K562 (cell line): ENCODE results near the gene SLC35G3. TPM values are rescaled to one million over a fixed set of nuclear protein-coding genes. Genes with fewer than 3 reads are reported as not detected.

Experiments
- ATAC-seq: fragments of 200-7000 bp; cut with Tn5 transposase; 3 replicates; pipeline ENCODE4 v1.9.1; 2020; ENCODE audit warnings: moderate library complexity
- BruUV-seq: library from RNA; stranded (reverse); fragments of 400-500 nt; replicated peaks from 2 replicates; lab custom pipeline; 2021; lab: Mats Ljungman, UMichigan
- CTCF ChIA-PET: fragments of 300-600 bp; formaldehyde crosslinking; extraction: SDS; loops from one replicate; lab custom pipeline; 2021; ENCODE audit warnings: low intra/inter-chr PET ratio; lab: Yijun Ruan, JAX
- POLR2A ChIA-PET: fragments of 300-600, 350-650 bp; sonication (Branson Sonifier 250); formaldehyde crosslinking; extraction: SDS; loops from one replicate; lab custom pipeline; 2021; ENCODE audit warnings: antibody characterized with exemption, inconsistent platforms; lab: Yijun Ruan, JAX
- DNase-seq, 4 experiments: peaks; one replicate each; pipeline versions ENCODE4 v3.0.0 to v3.0.0-alpha.2; 2011 to 2018; ENCODE audit warnings: low spot score in 3 of 4, mixed read lengths in 3 of 4; ENCODE audit errors: extremely low read depth in 1 of 4
- FAIRE-seq: peaks from 2 replicates; lab custom pipeline; 2011; peaks lifted over from hg19 to GRCh38; lab: Jason Lieb, UNC
- H2AFZ ChIP-seq: 2 replicates; pipeline ENCODE4 v1.6.0; 2011; ENCODE audit warnings: low read depth, low read length, control low read depth, inconsistent platforms
- H3K27ac ChIP-seq: fragments of 200-600 bp; 3 replicates; pipeline ENCODE4 v1.8.0; 2011; ENCODE audit warnings: low read depth, mild to moderate bottlenecking, control low read depth, inconsistent platforms, low read length, moderate library complexity, mixed read lengths; ENCODE audit errors: extremely low read depth
- H3K27me3 ChIP-seq, 2 experiments: fragments of 300-600 bp in 1 of 2; 2 replicates in 1 of 2; 3 replicates in 1 of 2; pipeline versions ENCODE4 v1.6.0 to v1.8.0; 2011; ENCODE audit warnings: inconsistent platforms in 2 of 2, low read length in 2 of 2, mild to moderate bottlenecking in 1 of 2, mixed read lengths in 1 of 2, moderate library complexity in 1 of 2; ENCODE audit not compliant: control insufficient read depth in 2 of 2, insufficient read depth in 2 of 2
- H3K36me3 ChIP-seq: fragments of 300-600 bp; 3 replicates; pipeline ENCODE4 v1.8.0; 2011; ENCODE audit warnings: mild to moderate bottlenecking, low read length, inconsistent platforms; ENCODE audit not compliant: control insufficient read depth, insufficient read depth
- H3K4me1 ChIP-seq, 2 experiments: fragments of 200-600 bp in 1 of 2; replicated peaks in 1 of 2; 2 replicates in 1 of 2; 3 replicates in 1 of 2; pipeline versions ENCODE4 v1.5.1 to v1.8.0; 2011; ENCODE audit warnings: inconsistent platforms in 2 of 2, low read length in 2 of 2, mild to moderate bottlenecking in 1 of 2, mixed read lengths in 1 of 2, moderate library complexity in 1 of 2; ENCODE audit not compliant: control insufficient read depth in 2 of 2, insufficient read depth in 2 of 2
- H3K4me2 ChIP-seq: 2 replicates; pipeline ENCODE4 v1.6.1; 2011; ENCODE audit warnings: low read length, control low read depth, inconsistent platforms, mixed read lengths; ENCODE audit not compliant: insufficient read depth
- H3K4me3 ChIP-seq: fragments of 200-600 bp; sonication (generic), shearing (Covaris generic); 2 replicates; pipeline ENCODE4 v1.5.1; 2016; ENCODE audit warnings: control low read depth, inconsistent platforms
- H3K79me2 ChIP-seq: fragments of 200-600 bp; 3 replicates; pipeline ENCODE4 v1.8.0; 2011; ENCODE audit warnings: low read length, inconsistent platforms; ENCODE audit not compliant: control insufficient read depth, insufficient read depth
- H3K9ac ChIP-seq, 2 experiments: 2 replicates each; pipeline versions ENCODE4 v1.6.0 to v1.6.1; 2011; ENCODE audit warnings: low read depth in 2 of 2, low read length in 2 of 2, control low read depth in 1 of 2, inconsistent platforms in 1 of 2, mild to moderate bottlenecking in 1 of 2, mixed read lengths in 1 of 2; ENCODE audit not compliant: insufficient read depth in 1 of 2
- H3K9me1 ChIP-seq: one replicate; pipeline ENCODE4 v1.6.0; 2011; ENCODE audit warnings: inconsistent platforms, mild to moderate bottlenecking, low read length, moderate library complexity; ENCODE audit not compliant: control insufficient read depth, insufficient read depth
- H3K9me3 ChIP-seq: replicated peaks from 2 replicates; pipeline ENCODE4 v1.5.1; 2011; ENCODE audit warnings: low read depth, low read length, inconsistent platforms; ENCODE audit not compliant: control insufficient read depth, insufficient read depth
- H4K20me1 ChIP-seq: replicated peaks from 2 replicates; pipeline ENCODE4 v1.6.1; 2011; ENCODE audit warnings: low read length, inconsistent platforms, mixed read lengths; ENCODE audit not compliant: control insufficient read depth, insufficient read depth
- GTF2F1 ChIP-seq: IDR thresholded peaks from 2 replicates; pipeline ENCODE4 v1.6.1; 2011; ENCODE audit warnings: low read depth, low read length, improper control_type of control experiment
- HDAC2 ChIP-seq: fragments of 450-650 bp; IDR thresholded peaks from 2 replicates; pipeline ENCODE4 v1.6.1; 2016; ENCODE audit warnings: mild to moderate bottlenecking
- IFI16 ChIP-seq: fragments of 250-450 bp; sonication (Bioruptor Pico); IDR thresholded peaks from 2 replicates; pipeline ENCODE4 v2.1.2; 2022; ENCODE audit warnings: mild to moderate bottlenecking, inconsistent platforms
- THRA ChIP-seq: fragments of 450-650 bp; IDR thresholded peaks from 2 replicates; pipeline ENCODE4 v1.6.1; 2017; ENCODE audit warnings: mild to moderate bottlenecking, moderate library complexity
- ZBTB8A ChIP-seq: fragments of 450-650 bp; IDR thresholded peaks from 2 replicates; pipeline ENCODE4 v1.6.1; 2018; ENCODE audit warnings: mild to moderate bottlenecking, moderate library complexity; ENCODE audit not compliant: partially characterized antibody
- ZFP91 ChIP-seq: sonication (generic); formaldehyde crosslinking; IDR thresholded peaks from 2 replicates; pipeline ENCODE4 v1.8.0; 2022; ENCODE audit warnings: mild to moderate bottlenecking, missing genetic modification reagents
- ZNF239 ChIP-seq: fragments of 250-450 bp; sonication (Bioruptor Pico); IDR thresholded peaks from 2 replicates; pipeline ENCODE4 v1.4.0; 2020; ENCODE audit warnings: mild to moderate bottlenecking
- ZNF780A ChIP-seq: fragments of 250-450 bp; sonication (Bioruptor Pico); IDR thresholded peaks from 2 replicates; pipeline ENCODE4 v1.5.0; 2021; ENCODE audit warnings: mild to moderate bottlenecking
- WGBS: fragments of 100-300 bp; shearing (Covaris generic); methylation state at CpG from one replicate; pipeline ENCODE4 v1.1.6; 2016; ENCODE audit warnings: low coverage, mixed read lengths; ENCODE audit not compliant: insufficient coverage; ENCODE audit errors: missing lambda C conversion rate; 5-methylcytosine and 5-hydroxymethylcytosine counted together
- in situ Hi-C: fragments of 300-500 bp; cut with MboI; formaldehyde crosslinking; loops from 4 replicates; pipeline ENCODE4 v1.15.0; 2018; ENCODE audit warnings: inconsistent platforms, mixed read lengths
- intact Hi-C: fragments of 100-400 bp; cut with micrococcal nuclease; formaldehyde crosslinking; loops from 2 replicates; pipeline ENCODE4 v1.14.2; 2022
- polyA plus RNA-seq, 8 experiments: library from polyadenylated mRNA; depleted of rRNA in 4 of 8; stranded (reverse) in 5 of 8; unstranded in 3 of 8; fragments of >200 nt; fragmentation: Nextera tagmentation in 2 of 8; fragmentation: Illumina TruSeq in 1 of 8; extraction: Ambion mirVana in 2 of 8; extraction: Trizol in 1 of 8; gene quantifications; 2 replicates each; pipeline versions ENCODE4 v1.2.1 to v1.2.3, GENCODE V29; 2011 to 2014; ENCODE audit warnings: inconsistent platforms in 1 of 8, missing spikeins in 1 of 8
- total RNA-seq, 7 experiments: library from RNA; depleted of rRNA in 6 of 7; stranded (reverse); fragments of >200 nt in 6 of 7; fragmentation: Illumina TruSeq in 2 of 7; extraction: Trizol in 2 of 7; gene quantifications; 2 replicates each; pipeline versions ENCODE4 v1.2.1 to v1.2.3, GENCODE V29; 2011 to 2021; ENCODE audit warnings: low replicate concordance in 1 of 7

Gene SLC35G3
- total and polyA plus RNA-seq, 9 of the 15 experiments (the other 6 are each of a cell fraction or from before 2014, with no cell fraction given): not detected

- H4K20me1 ChIP-seq: no peaks in the 10 kb centered on the region
- FAIRE-seq (no peak), ATAC-seq (no peak), DNase-seq (no peak)
- no peaks in the 10 kb centered on the region for H3K36me3 ChIP-seq
- no peak overlapping the region for H3K4me3 ChIP-seq
- H3K4me2 ChIP-seq: no peak overlapping the region
- H3K9me1 ChIP-seq: no peaks in the 10 kb centered on the region
- H3K27ac ChIP-seq: no peak overlapping the region
- no peak overlapping the region for H2AFZ ChIP-seq
- no peak overlapping the region for H3K9ac ChIP-seq
- TF ChIP-seq IFI16 (CRISPR knock-in tag) (no peak), ZFP91 (CRISPR knock-in tag) (no peak), ZNF239 (CRISPR knock-in tag) (no peak), HDAC2 (no peak), GTF2F1 (no peak), ZBTB8A (no peak), ZNF780A (CRISPR knock-in tag) (no peak), THRA (no peak)
- POLR2A ChIA-PET: no interaction called here
- 2% methylated on average over 4 of the region's 4 CpGs for WGBS
- intact Hi-C loops (no loop called here), in situ Hi-C loops (loop anchor here (10.0 kb wide), 1 partner anchor 592 kb away; the partner anchor contains the start of gene GAS2L2)
- CTCF ChIA-PET: no interaction called here
- H3K9me3 ChIP-seq: no peaks in the 10 kb centered on the region
- H3K27me3 ChIP-seq: peaks cover 29 to 50% of the 10 kb centered on the region in 2 experiments
- no TSS peak for BruUV-seq
- H3K4me1 ChIP-seq: no peaks in the 10 kb centered on the region; a peak in 1 of 5 replicates
- no peaks in the 10 kb centered on the region for H3K79me2 ChIP-seq
Measured at GRCh38 chr17:35162755-35163154, 31.4 kb downstream of the SLC35G3 start.
